UCSD-AML1 (cell line): ENCODE data around the gene LIAS.
A peak's percentile ranks its signal among the peaks of the same experiment; 100 is the strongest.
"Not testable (repeated sequence)": the region's sequence is repeated elsewhere in the genome, so short reads cannot be mapped to it uniquely, and the experiment has no call there.

Source experiments
- DNase-seq: peaks from one replicate; lab custom pipeline; 2025; ENCODE audit not compliant: unreplicated experiment; lab: John Stamatoyannopoulos, UW

The LIAS gene

DNA sequence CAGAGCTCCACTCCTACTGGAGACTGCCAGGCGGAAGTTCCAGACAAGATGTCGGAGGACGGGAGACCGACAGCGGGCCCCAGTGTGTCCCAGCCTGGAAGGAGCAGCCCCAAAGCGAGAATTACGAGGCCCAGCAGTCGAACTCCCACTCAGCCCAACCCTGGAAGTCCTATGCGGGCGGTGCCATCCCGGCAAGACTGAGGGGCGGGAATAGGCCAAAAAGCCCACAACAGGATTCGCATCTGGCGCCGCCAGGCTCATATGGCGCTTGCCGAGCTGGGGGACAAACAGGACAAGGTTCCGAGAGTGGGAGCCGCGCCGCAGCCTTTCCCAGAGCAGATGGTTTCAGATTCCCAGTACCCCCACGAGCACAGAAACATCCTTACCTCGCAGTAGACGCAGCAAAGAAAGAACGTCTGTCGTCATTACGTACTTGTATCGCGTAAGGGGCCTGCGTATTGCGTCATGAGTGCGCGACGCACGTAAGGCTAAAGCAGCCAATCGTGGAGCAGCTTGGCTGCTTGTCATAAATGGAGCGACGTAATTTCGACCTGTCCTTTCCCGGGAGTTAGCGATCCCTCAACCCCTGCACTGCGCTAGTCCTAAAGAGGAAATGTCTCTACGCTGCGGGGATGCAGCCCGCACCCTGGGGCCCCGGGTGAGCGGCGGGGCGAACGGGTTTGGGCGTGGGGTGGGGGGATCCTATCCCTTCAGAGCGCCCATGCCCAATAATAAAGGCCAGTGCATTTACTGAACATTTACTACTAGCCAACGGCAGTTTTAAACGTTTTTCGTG, at the start of gene LIAS, which contains the start of gene RPL9:
LIAS (plus strand) TSS at position 552 of the 796 bp plus-strand sequence; CDS start at position 614, 62 bp downstream.
RPL9 (minus strand) TSS at position 418 of the 796 bp plus-strand sequence. CDS start 483 bp downstream, outside the sequence.
- DNase-seq: peak; percentile 95

DNA sequence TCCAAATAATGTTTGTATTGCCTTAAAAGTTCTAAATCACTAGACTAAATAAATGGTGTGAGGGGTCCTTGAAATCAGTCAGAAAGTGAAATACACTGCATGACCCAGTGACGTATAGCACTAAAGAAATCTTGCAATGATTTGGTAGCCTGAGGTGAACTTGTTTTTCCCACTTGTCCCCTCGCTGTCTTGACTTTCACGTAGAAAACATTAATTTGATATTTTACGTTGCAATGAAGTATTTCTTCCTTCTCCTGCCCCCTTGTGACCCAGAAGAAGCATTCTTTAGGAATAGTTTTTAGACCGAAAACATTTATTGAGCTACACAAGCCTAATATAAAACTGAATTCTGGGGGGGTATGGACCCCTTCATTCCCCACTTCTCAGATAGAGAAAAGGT, 48.4 kb upstream of the LIAS start:
- DNase-seq: no peak

DNA sequence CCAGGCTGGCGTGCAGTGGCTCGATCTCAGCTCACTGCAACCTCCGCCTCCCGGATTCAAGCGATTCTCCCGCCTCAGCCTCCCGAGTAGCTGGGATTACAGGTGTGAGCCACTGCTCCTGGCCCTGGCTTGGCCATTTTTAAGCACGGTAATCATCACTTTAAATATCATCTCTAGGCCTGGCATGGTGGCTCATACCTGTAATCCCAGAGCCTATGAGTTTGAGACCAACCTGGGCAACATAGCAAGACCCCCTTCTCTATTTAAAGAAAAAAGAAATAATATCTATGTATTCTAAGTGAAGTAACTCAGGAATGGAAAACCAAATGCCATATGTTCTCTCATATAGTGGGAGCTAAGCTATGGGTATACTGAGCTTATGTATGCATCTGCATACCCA, 47.3 kb upstream of the LIAS start:
- DNase-seq: not testable (repeated sequence)

DNA sequence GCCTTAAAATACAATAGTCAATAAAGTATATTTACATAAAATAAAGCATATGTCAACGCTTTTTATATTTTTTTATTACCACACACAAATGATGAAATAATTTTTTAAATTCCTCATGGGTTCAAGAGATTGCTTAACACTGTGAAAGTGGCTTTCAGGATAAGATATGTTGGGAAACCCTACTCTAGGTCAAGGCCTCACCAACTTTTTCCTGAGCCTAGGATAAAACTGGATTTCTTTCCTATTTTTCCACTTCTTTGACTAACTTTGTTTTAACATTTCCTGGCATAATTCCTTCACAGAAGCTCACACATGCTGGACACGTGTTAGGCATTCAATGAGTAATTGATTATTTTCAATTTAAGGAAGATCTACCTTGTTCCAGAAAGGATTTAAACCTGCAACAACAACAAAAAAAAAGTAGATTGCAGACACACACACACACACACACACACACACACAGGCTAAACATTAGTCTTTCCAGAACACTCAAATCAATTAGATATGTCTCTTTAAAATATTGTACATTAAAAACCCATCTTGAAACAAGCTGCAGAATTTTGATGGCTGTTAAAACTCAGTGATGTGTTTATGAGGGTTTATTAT, 43.1 kb upstream of the LIAS start:
- DNase-seq: no peak

DNA sequence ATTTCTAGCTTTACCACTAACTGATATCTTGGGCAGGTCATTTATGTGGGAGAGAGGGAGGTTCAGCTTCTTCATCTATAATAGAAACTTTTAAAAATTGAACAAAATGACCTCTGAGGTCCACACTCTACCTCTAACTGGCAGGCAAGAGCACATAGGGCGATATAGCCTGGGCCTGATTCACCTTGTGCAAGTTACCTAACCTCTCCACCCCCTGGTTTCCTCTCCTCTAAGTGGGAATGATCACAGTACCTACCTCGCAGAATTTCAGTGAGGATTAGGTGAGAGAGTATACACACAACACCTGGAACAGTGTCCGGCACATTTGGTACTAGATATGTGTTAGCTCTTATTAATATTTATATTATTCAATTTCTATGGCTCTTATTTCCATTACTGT, 36.6 kb upstream of the LIAS start:
- no peak for DNase-seq

DNA sequence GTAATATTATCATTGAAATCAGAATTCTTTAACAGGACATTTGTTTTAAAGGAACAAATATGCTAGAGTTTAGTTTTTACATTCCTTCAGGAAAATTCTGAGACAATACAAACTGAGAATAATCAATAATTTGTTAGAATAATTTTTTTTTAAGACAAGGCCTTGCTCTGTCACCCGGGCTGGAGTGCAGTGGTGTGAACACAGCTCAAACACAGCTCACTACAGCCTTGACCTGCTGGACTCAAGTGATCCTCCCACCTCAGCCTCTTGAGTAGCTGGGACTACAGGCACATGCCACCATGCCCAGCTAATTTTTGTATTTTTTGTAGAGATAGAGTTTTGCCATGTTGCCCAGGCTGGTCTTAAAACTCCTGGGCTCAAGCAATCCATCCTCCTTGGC, 33.6 kb upstream of the LIAS start:
- not testable (repeated sequence) for DNase-seq

DNA sequence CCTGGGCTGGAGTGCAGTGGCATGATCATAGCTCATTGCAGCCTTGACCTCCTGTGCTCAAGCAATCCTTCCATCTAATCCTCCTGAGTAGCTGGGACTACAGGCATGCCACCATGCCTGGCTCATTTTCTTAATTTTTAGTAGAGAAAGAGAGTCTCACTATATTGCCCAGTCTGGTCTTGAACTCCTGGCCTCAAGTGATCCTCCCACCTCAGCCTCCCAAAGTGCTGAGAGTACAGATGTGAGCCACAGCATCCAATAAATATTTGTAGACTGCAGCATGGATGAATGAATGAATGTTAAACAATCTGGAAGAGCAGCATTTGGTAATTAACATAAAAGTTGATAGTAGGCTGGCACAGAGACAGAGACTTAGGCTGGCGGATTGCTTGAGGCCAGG, 32.1 kb upstream of the LIAS start:
- DNase-seq: no peak

DNA sequence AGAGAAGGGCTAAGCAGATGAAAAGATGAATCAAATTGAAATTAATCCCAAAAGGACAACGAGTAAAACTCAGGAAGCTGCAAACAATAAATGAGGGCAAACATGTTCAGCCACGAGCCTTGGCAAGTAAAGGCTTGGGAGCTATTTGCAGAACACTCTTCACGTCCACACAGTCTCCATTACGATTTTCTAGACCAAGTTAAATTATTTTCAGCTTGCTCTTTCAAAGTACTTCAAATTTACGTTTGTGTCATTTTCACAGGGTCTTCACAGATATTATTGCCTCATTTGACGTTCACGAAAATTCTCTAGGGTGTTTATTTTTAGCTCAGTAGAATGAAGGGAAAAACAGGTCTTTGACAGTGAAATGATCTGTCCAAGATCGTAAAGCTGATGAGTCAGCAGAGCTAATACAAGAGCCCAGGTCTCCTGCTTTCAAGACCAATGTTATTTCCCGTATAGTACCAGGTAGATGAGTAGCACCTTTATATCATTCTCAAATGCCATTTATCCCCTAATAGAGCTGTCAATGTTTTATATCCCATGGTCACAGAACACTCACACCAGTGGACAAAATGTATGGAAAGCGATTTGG, 31.2 kb upstream of the LIAS start:
- DNase-seq: no peak

DNA sequence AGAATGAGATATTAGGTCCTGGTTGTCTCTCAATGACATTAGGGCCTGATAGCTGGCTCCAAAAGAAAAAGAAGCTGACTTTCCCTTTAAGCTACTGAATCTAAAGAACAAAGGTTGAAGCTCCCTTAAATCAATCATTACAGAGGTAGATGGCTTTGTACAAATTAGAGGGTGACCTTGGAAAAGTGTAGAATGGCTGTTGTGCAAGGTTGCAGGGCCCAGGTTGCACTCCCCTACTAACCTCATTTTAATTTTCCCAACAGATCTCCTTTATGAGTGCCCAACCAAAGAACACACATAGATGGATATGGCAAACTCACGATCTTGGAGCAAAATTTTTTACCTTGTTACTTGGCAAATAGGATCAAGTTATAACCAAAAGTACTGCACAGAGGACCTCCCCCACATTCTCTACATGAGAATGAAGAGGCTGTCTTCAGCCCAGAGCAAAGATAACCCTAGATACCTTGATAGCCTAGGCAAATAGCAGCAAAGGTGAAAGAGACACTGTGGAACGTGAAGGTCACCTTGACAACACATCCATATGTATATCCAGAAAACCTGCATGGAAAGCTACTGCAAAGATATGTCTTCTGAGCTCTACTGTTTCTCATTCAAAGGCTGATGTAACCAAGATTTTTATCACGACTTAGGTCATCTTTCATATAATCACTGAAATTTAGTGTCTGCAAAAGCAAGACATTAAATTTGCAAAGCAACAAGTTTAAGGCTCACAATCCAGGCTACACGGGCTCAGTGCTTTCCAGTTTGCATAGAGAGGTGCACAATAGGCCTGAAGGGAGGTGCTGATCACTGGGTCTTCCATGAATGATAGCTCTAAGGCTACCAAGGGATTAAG, 29.2 kb upstream of the LIAS start:
- DNase-seq: no peak

DNA sequence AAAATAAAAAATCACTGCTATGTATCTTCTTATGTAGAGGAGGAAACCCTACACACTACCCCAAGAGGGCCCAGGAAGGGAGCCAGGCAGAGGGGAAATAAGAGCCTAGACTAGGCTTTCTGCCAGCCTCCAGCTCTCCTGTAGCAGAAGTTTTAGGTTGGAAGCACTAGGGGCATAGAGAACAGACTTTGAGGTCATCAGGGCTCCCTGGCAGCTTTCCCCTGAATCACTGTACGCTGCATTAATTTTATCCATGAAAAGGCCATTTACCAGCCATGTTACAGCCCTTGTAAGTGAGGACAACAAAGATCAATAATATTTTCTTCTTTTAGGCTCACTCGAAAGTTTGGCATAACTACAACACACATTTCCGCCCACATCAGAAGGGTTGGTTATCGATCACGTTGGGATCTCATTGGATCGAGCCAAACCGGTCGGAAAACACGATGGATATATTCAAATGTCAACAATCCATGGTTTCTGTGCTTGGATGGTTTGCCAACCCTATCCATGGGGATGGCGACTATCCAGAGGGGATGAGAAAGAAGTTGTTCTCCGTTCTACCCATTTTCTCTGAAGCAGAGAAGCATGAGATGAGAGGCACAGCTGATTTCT, 24.9 kb upstream of the LIAS start:
- DNase-seq: no peak

DNA sequence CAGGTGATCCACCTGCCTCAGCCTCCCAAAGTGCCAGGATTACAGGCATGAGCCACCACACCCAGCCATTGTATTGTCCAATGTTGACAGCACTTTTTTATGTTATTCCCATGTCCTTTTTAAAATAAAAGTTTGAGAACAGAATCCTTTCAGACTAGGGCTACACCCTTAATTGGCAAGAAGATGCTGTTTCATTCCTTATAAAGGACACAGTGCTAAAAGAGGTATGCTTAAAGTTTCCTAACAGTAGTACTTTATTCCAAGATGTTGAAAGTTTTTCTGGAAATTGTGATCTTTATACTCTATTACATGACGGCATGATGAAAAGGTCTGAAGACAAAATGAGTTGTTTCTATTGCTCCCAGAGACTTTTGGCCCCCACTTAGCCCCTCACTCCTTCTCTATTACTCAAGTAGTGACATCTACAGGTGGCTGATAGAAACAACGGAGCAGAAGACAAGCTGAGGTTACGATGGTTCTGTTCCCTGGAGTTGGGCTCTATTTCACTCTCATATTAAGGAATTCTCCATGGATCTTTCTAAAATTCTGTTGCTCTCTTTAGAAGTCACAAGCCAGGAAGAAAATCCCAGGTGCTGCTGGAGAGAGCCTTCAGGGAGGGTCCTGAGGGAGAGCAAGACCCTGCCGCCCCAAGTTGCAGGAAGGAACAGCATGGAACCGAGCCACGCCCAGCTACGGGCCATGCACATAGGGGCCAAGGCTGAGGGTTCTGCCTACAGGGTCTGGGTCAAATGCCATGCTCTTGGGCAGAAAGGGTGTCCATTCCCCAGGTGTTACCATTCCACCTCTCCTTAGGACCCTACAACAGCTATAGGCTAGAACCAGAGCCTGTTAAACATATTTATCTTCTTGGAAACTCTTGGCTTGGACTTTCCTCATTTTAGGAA, 22.9 kb upstream of the LIAS start:
- no peak for DNase-seq

DNA sequence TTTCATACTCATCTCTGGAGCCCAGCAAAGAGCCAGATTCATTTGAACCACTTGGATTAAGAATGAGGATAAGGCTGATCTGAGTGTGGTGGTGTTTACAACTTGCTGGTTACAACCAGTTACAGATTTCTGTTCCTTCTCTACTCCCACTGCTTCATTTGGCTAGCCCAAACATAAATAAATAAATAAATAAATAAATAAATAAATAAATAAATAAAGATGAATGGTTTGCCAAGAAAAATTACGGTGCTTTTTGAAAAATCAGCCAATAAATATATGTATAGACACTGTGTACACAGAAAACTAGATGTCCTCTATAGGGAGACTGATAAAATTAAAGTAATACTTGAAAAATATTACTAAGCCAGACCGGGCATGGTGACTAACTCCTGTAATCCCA, 17.3 kb upstream of the LIAS start:
- DNase-seq: no peak

DNA sequence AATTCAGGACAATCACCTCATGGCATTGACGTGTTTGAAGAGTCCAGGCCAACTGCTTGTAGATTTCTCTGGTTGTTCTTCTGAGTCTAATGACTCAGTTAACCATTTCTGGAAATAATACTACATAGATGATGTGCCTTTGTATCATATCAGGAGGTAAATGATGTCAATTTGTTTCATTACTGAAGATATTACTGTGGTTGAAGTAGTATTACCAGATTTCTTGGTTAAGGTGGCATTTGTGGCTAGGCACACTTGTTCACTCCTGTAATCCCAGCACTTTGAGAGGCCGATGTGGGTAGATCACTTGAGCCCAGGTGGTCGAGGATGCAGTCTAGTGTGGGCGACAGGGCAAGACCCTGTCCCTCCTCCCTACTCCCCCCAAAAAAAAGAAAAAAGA, 15.9 kb upstream of the LIAS start:
- no peak for DNase-seq

DNA sequence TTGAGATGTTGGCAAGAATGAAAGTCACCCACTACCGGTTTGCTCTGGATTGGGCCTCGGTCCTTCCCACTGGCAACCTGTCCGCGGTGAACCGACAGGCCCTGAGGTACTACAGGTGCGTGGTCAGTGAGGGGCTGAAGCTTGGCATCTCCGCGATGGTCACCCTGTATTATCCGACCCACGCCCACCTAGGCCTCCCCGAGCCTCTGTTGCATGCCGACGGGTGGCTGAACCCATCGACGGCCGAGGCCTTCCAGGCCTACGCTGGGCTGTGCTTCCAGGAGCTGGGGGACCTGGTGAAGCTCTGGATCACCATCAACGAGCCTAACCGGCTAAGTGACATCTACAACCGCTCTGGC, 12.4 kb upstream of the LIAS start:
- DNase-seq: no peak

DNA sequence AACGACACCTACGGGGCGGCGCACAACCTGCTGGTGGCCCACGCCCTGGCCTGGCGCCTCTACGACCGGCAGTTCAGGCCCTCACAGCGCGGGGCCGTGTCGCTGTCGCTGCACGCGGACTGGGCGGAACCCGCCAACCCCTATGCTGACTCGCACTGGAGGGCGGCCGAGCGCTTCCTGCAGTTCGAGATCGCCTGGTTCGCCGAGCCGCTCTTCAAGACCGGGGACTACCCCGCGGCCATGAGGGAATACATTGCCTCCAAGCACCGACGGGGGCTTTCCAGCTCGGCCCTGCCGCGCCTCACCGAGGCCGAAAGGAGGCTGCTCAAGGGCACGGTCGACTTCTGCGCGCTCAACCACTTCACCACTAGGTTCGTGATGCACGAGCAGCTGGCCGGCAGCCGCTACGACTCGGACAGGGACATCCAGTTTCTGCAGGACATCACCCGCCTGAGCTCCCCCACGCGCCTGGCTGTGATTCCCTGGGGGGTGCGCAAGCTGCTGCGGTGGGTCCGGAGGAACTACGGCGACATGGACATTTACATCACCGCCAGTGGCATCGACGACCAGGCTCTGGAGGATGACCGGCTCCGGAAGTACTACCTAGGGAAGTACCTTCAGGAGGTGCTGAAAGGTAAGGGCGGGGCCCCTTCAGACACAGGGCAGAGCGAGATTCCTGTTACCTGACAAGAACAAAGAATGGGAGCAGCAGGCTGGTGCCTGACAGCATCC, 11.8 kb upstream of the LIAS start:
- no peak for DNase-seq

DNA sequence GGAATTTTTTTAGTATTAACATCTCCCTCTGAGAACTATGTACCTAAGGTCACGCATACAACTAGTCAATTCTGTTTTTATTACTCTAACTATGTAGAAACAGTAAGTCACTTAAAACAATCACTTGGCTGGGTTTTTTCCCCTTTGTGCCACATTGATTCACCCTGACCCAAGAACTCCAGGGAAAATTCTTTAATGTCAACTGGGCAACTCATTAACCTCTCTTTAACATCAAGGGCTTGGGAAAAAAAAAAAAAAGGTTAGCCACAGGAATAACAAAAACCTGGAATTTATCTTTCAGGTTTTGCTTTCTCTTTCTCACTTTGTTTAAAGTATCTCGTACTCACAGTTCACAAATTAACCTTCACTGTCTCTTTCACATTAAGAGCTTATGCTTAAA, 8.2 kb upstream of the LIAS start:
- DNase-seq: no peak

DNA sequence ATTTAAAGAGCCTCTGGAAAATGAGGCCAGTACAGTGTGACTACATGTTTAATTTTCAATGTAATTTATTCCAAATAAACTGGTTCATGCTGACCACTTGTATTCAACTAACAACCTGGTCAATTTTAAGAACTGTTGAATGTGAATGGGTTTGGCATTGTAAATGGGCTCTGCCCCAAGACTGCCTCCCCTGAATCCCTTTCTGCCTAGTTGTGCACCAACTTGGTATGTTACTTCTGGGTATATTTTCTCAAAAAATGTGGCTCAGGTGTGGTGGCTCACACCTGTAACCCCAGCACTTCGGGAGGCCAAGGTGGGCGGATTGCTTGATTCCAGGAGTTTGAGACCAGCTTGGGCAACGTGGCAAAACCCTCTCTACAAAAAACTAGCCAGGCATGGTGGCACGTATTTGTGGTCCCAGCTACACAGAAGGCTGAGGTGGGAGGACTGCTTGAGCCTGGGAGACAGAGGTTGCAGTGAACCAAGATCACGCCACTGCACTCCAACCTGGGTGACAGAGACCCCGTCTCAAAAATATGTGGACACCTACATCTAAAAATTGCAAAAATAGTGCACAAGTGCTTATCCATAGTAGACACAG, 7.3 kb upstream of the LIAS start:
- no peak for DNase-seq

DNA sequence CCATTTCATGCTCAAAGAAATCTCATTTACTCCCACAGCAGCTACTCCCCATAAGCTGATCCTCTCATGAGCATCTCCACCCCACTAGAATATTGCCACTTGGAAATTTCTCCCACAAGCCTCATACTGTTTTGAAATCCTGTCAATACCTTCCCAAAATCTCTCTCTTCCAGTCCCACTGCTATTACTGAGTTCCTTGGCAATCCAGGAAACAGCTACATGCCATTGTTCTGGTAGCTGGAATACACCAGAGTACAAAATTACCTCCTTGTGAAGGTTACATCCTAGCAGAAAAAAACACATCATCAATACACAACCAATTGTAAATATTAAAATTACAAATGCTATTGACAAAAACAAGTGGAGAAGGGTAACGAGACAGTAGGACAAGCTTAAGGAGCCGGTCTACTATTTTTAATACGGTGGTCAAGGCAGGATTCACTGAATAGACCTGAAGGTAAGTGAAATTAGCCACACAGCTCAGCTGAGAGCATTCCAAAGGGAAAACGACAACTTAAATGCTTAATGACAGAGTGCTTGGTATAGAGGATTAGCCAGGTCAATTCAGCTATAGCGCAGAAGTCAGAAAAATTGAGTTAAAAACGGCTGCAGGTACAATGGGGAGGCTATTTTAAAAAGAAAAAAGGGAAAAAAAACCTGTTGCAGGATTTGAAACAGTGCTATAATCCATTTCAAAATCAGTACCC, 6.5 kb upstream of the LIAS start:
- no peak for DNase-seq
